HUES6 (cell line): ENCODE measurements around the gene MGA.

Experiments
- H3K27ac ChIP-seq: 2 replicates; pipeline ENCODE4 v1.7.0; 2013; ENCODE audit warnings: low read depth, mild to moderate bottlenecking, low read length, inconsistent platforms
- H3K27me3 ChIP-seq: 2 replicates; pipeline ENCODE4 v1.6.1; 2013; ENCODE audit warnings: low read length; ENCODE audit not compliant: control insufficient read depth, insufficient read depth
- H3K36me3 ChIP-seq: 2 replicates; pipeline ENCODE4 v1.6.1; 2013; ENCODE audit warnings: low read length; ENCODE audit not compliant: control insufficient read depth, insufficient read depth
- H3K4me1 ChIP-seq: 2 replicates; pipeline ENCODE4 v1.6.1; 2013; ENCODE audit warnings: low read length; ENCODE audit not compliant: control insufficient read depth, insufficient read depth
- H3K4me3 ChIP-seq: 2 replicates; pipeline ENCODE4 v1.5.1; 2013; ENCODE audit warnings: low read depth, low read length
- H3K9ac ChIP-seq: one replicate; pipeline ENCODE4 v1.6.1; 2013; ENCODE audit warnings: mild to moderate bottlenecking, low read length
- H3K9me3 ChIP-seq: 2 replicates; pipeline ENCODE4 v1.6.1; 2013; ENCODE audit warnings: low read depth, low read length; ENCODE audit not compliant: control insufficient read depth, insufficient read depth

Gene MGA

GRCh38 chr15:41795996-41796856, 136.0 kb downstream of the MGA start:
- Histone ChIP-seq H3K4me3 (no peak overlapping the region), H3K36me3 (no peaks in the 10 kb centered on the region), H3K9me3 (no peaks in the 10 kb centered on the region), H3K27me3 (no peaks in the 10 kb centered on the region), H3K9ac (no peak overlapping the region), H3K4me1 (peaks cover 5% of the 10 kb centered on the region), H3K27ac (no peak overlapping the region)

- Histone ChIP-seq H3K27me3 (no peaks in the 10 kb centered on the region), H3K27ac (no peak overlapping the region)
Measured at GRCh38 chr15:41797201-41797944, 137.2 kb downstream of the MGA start.

GRCh38 chr15:41798607-41799487, 138.6 kb downstream of the MGA start:
- Histone ChIP-seq H3K4me3 (no peak overlapping the region), H3K36me3 (no peaks in the 10 kb centered on the region), H3K9ac (no peak overlapping the region), H3K9me3 (no peaks in the 10 kb centered on the region), H3K27ac (no peak overlapping the region), H3K27me3 (no peaks in the 10 kb centered on the region), H3K4me1 (no peaks in the 10 kb centered on the region; the same call in 1 of the 2 replicates)

More at GRCh38 chr15:41797201-41797944, 137.2 kb downstream of the MGA start:
- H3K36me3 ChIP-seq, result no peaks in the 10 kb centered on the region
- H3K9me3 ChIP-seq, result no peaks in the 10 kb centered on the region
- H3K4me3 ChIP-seq, result no peak overlapping the region
- H3K9ac ChIP-seq, result no peak overlapping the region
- no peaks in the 10 kb centered on the region; the same call in 1 of the 2 replicates for H3K4me1 ChIP-seq

- Histone ChIP-seq H3K4me1 (no peaks in the 10 kb centered on the region; the same call in 1 of the 2 replicates), H3K27ac (no peak overlapping the region), H3K9me3 (no peaks in the 10 kb centered on the region), H3K36me3 (no peaks in the 10 kb centered on the region), H3K4me3 (no peak overlapping the region), H3K9ac (no peak overlapping the region), H3K27me3 (no peaks in the 10 kb centered on the region)
Measured at GRCh38 chr15:41799488-41799805, 139.2 kb downstream of the MGA start.

DNA sequence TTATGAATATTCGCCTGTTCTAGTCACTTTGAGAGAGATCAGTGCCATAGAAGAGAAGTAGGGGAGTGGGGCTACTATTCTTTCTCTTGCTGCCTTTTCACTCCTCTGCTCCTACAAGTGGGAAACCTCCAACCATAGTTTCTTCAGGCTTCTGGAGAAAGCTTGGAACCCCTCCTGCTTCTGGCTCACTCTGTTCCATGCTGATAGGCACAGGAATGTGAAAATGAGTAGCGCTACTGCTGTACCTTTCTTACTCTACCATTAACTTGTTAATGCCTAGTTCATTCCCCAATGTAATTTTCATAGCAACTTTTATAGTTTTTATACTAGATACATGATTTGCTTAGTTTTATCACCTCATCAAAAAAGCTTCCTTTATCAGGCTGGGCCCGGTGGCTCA, 141.0 kb downstream of the MGA start:
- no peak overlapping the region for H3K9ac ChIP-seq
- no peak overlapping the region for H3K4me3 ChIP-seq
- peaks cover 2% of the 10 kb centered on the region for H3K4me1 ChIP-seq
- no peak overlapping the region for H3K27ac ChIP-seq
- no peaks in the 10 kb centered on the region for H3K27me3 ChIP-seq
- H3K9me3 ChIP-seq, result no peaks in the 10 kb centered on the region
- H3K36me3 ChIP-seq, result no peaks in the 10 kb centered on the region

DNA sequence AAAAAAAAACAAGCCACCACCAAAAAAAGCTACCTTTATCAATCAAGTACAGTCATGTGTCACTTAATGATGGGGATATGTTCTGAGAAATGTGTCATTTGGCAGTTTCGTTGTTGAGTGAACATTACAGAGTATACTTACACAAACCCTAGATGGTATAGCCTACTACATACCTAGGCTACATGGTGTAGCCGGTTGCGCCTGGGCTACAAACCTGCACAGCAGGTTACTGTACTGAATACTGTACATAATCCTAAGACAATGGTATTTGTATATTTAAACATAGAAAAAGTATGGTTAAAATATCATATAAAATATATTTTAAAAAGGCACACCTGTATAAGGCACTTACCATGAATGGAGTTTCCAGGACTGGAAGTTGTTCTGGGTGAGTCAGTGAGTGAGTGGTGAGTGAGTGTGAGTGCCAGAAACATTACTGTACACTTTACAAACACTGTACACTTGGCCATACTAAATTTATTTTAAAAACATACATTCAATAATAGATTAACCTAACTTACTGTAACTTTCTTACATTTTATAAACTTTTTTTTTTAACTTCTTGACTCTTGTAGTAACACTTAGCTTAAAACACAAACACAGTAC, 141.7 kb downstream of the MGA start:
- no peaks in the 10 kb centered on the region for H3K9me3 ChIP-seq
- no peak overlapping the region for H3K4me3 ChIP-seq
- no peaks in the 10 kb centered on the region for H3K27me3 ChIP-seq
- no peak overlapping the region for H3K9ac ChIP-seq
- H3K4me1 ChIP-seq, result peaks cover 5% of the 10 kb centered on the region
- H3K36me3 ChIP-seq, result no peaks in the 10 kb centered on the region
- H3K27ac ChIP-seq, result no peak overlapping the region

GRCh38 chr15:41804361-41804760, 144.2 kb downstream of the MGA start:
- Histone ChIP-seq H3K9ac (no peak overlapping the region), H3K36me3 (no peaks in the 10 kb centered on the region), H3K4me1 (peaks cover 10% of the 10 kb centered on the region), H3K27ac (no peak overlapping the region), H3K4me3 (no peak overlapping the region), H3K27me3 (no peaks in the 10 kb centered on the region), H3K9me3 (no peaks in the 10 kb centered on the region)

DNA sequence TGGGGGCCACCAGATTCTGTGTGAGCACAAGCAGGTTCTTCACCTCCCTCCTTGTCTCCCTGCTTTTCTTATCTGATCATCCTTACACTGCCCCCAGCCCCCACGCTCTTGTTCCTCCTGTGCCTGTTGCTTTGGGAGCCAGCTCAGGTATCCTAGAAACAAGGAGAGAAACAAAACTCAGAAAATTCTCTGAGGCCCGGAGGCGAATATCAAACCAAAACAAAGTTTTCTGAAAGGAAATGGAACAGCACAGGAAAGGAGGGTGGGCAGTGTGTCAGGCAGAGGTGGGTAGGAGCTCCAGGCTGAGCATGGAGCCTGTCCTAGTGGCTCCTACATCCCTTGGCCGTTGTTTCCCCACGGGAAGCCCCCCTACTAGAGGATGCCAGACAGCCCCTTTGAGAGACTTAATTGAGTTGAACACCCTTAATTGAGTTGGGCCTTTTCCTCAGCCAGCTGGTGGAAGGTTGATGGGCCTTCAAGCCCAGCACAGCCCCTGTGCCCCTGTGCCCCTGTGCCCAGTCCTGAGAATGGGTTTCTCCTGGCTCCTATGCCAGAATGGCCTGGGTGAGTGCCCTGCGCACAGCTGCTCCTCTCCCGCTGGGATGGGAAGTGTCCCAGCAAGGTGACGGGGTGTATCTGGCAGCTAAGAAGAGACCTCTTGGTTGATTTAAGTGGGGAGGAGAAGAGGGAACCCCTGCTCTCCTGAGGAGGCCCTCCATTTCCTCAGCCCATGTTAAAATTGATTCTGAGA, 144.9 kb downstream of the MGA start:
- Histone ChIP-seq H3K9me3 (no peaks in the 10 kb centered on the region), H3K4me3 (no peak overlapping the region), H3K27ac (no peak overlapping the region), H3K9ac (no peak overlapping the region), H3K4me1 (peaks cover 13% of the 10 kb centered on the region), H3K36me3 (no peaks in the 10 kb centered on the region), H3K27me3 (no peaks in the 10 kb centered on the region)

GRCh38 chr15:41805711-41806110, 145.5 kb downstream of the MGA start:
- no peak overlapping the region for H3K4me3 ChIP-seq
- no peaks in the 10 kb centered on the region for H3K9me3 ChIP-seq
- H3K4me1 ChIP-seq, result peaks cover 13% of the 10 kb centered on the region
- H3K36me3 ChIP-seq, result no peaks in the 10 kb centered on the region
- no peak overlapping the region for H3K27ac ChIP-seq
- no peak overlapping the region for H3K9ac ChIP-seq
- no peaks in the 10 kb centered on the region for H3K27me3 ChIP-seq
